Keratinocyte (primary cell): ENCODE results near the gene DZIP1L. TPM values are rescaled to one million over a fixed set of nuclear protein-coding genes. Genes with fewer than 3 reads are reported as not detected.

Experiments used
- DNase-seq: peaks from one replicate; pipeline ENCODE4 v3.0.0-alpha.2; 2011; ENCODE audit warnings: low read depth, missing footprints, low spot score
- FAIRE-seq: peaks from 2 replicates; lab custom pipeline; 2011; peaks lifted over from hg19 to GRCh38; lab: Jason Lieb, UNC
- H2AFZ ChIP-seq: 2 replicates; pipeline ENCODE4 v1.6.0; 2012; ENCODE audit warnings: low read length, control low read depth, inconsistent platforms; ENCODE audit not compliant: control insufficient read depth
- H3K27ac ChIP-seq: 2 replicates; pipeline ENCODE4 v1.5.1; 2011; ENCODE audit warnings: low read length; ENCODE audit not compliant: control insufficient read depth, insufficient read depth
- H3K27me3 ChIP-seq: 3 replicates; pipeline ENCODE4 v1.6.0; 2011; ENCODE audit warnings: low read length; ENCODE audit not compliant: control insufficient read depth, insufficient read depth; ENCODE audit errors: extremely low read depth
- H3K36me3 ChIP-seq, 2 experiments: 2 replicates in 1 of 2; 3 replicates in 1 of 2; pipeline ENCODE4 v1.5.1; 2011; ENCODE audit warnings: low read length in 2 of 2, mild to moderate bottlenecking in 1 of 2; ENCODE audit not compliant: control insufficient read depth in 2 of 2, insufficient read depth in 2 of 2; ENCODE audit errors: extremely low read depth in 1 of 2
- H3K4me1 ChIP-seq: 3 replicates; pipeline ENCODE4 v1.5.1; 2011; ENCODE audit warnings: low read length; ENCODE audit not compliant: control insufficient read depth, insufficient read depth; ENCODE audit errors: extremely low read depth
- H3K4me2 ChIP-seq: 3 replicates; pipeline ENCODE4 v1.6.0; 2011; ENCODE audit warnings: low read depth, low read length; ENCODE audit not compliant: control insufficient read depth, insufficient read depth; ENCODE audit errors: extremely low read depth
- H3K4me3 ChIP-seq, 3 experiments: fragments of 200-600 bp in 1 of 3; sonication (generic) in 1 of 3; 2 replicates in 2 of 3; 3 replicates in 1 of 3; pipeline ENCODE4 v1.5.1; 2011 to 2016; ENCODE audit warnings: low read length in 3 of 3, mild to moderate bottlenecking in 3 of 3, control low read depth in 2 of 3, inconsistent platforms in 1 of 3, low read depth in 1 of 3, mixed read lengths in 1 of 3, mixed run types in 1 of 3, moderate library complexity in 1 of 3; ENCODE audit not compliant: control insufficient read depth in 2 of 3, insufficient read depth in 2 of 3; ENCODE audit errors: extremely low read depth in 1 of 3
- H3K79me2 ChIP-seq: 2 replicates; pipeline ENCODE4 v1.6.0; 2012; ENCODE audit warnings: low read length; ENCODE audit not compliant: control insufficient read depth, insufficient read depth
- H3K9ac ChIP-seq: 3 replicates; pipeline ENCODE4 v1.6.0; 2011; ENCODE audit warnings: low read length; ENCODE audit not compliant: control insufficient read depth, insufficient read depth; ENCODE audit errors: extremely low read depth
- H3K9me1 ChIP-seq: 3 replicates; pipeline ENCODE4 v1.6.0; 2011; ENCODE audit warnings: low read length; ENCODE audit not compliant: control insufficient read depth, insufficient read depth; ENCODE audit errors: extremely low read depth
- H3K9me3 ChIP-seq: 2 replicates; pipeline ENCODE4 v1.5.1; 2012; ENCODE audit warnings: low read depth, low read length; ENCODE audit not compliant: control insufficient read depth
- H4K20me1 ChIP-seq: 3 replicates; pipeline ENCODE4 v1.6.0; 2011; ENCODE audit warnings: low read length; ENCODE audit not compliant: control insufficient read depth, insufficient read depth; ENCODE audit errors: extremely low read depth
- CTCF ChIP-seq, 3 experiments: IDR thresholded peaks in 1 of 3; conservative IDR thresholded peaks in 1 of 3; optimal IDR thresholded peaks in 1 of 3; 2 replicates in 2 of 3; 3 replicates in 1 of 3; pipeline versions ENCODE3 to v1.5.1; 2011; ENCODE audit warnings: low read length in 3 of 3, mild to moderate bottlenecking in 3 of 3, moderate library complexity in 2 of 3, control low read depth in 1 of 3, inconsistent platforms in 1 of 3; ENCODE audit not compliant: insufficient read depth in 2 of 3; ENCODE audit errors: extremely low read depth in 1 of 3
- EZH2 ChIP-seq: IDR thresholded peaks from one replicate; pipeline ENCODE4 v1.6.1; 2012; ENCODE audit warnings: inconsistent platforms, mild to moderate bottlenecking, low read length, moderate library complexity
- dilution Hi-C: fragments of 300-500 bp; cut with MboI; formaldehyde crosslinking; loops from one replicate; pipeline ENCODE4 v1.7.0; 2020; ENCODE audit warnings: low sequenced_read_pairs; ENCODE audit not compliant: extremely low pct_ligation_motif_present
- polyA plus RNA-seq, 5 experiments: library from polyadenylated mRNA; depleted of rRNA in 3 of 5; stranded (reverse) in 3 of 5; stranded (forward) in 1 of 5; unstranded in 1 of 5; fragments of >200 nt; gene quantifications; 1 replicate in 1 of 5; 2 replicates in 3 of 5; 3 replicates in 1 of 5; pipeline versions ENCODE4 v1.2.1 to v1.2.3, GENCODE V29; 2011 to 2012; ENCODE audit warnings: missing spikeins in 2 of 5, low read depth in 1 of 5, low replicate concordance in 1 of 5

The DZIP1L gene
- polyA plus RNA-seq, 1 donor (not counting 4 experiments of a cell fraction or from before 2014, with no cell fraction given): 1.7 TPM

- DNase-seq: no peak
- Histone ChIP-seq H3K9me3 (no peaks in the 10 kb centered on the region), H3K9me1 (no peaks in the 10 kb centered on the region), H3K4me2 (no peak overlapping the region), H3K9ac (no peak overlapping the region), H3K27ac (no peak overlapping the region), H3K4me3 (no peak overlapping the region), H3K27me3 (peaks cover 4% of the 10 kb centered on the region), H3K79me2 (no peaks in the 10 kb centered on the region), H3K36me3 (no peaks in the 10 kb centered on the region), H2AFZ (no peak overlapping the region), H4K20me1 (no peaks in the 10 kb centered on the region), H3K4me1 (no peaks in the 10 kb centered on the region)
- no peak for FAIRE-seq
- TF ChIP-seq EZH2: no peak
- no peak for TF ChIP-seq CTCF (optimal IDR thresholded peaks at IDR 0.05 in 1 of 3, IDR thresholded peaks at IDR 0.05 in 1 of 3, conservative IDR thresholded peaks at IDR 0.05 in 1 of 3; ENCODE audit: extremely low read depth in 1 of 3, insufficient read depth in 2 of 3, low read length in 3 of 3)
- dilution Hi-C loops: no loop called here
These were observed 19.9 kb upstream of the DZIP1L start for GRCh38 chr3:138135146-138135832.

- H3K9ac ChIP-seq: no peak within 1 kb of the TSS
- no peak for TF ChIP-seq CTCF (optimal IDR thresholded peaks at IDR 0.05 in 1 of 3, IDR thresholded peaks at IDR 0.05 in 1 of 3, conservative IDR thresholded peaks at IDR 0.05 in 1 of 3; ENCODE audit: extremely low read depth in 1 of 3, insufficient read depth in 2 of 3, low read length in 3 of 3)
- TF ChIP-seq EZH2: no peak
- no peaks in the 10 kb centered on the region for H3K4me1 ChIP-seq
- no peaks in the 10 kb centered on the region for H3K36me3 ChIP-seq
- H3K9me3 ChIP-seq: no peaks in the 10 kb centered on the region
- no peak within 1 kb of the TSS for H2AFZ ChIP-seq
- FAIRE-seq (no peak), DNase-seq (no peak)
- dilution Hi-C loops: no loop called here
- H3K79me2 ChIP-seq: no peaks in the 10 kb centered on the region
- no peak within 1 kb of the TSS for H3K4me3 ChIP-seq
- no peak within 1 kb of the TSS for H3K4me2 ChIP-seq
- no peak within 1 kb of the TSS for H3K27ac ChIP-seq
- H4K20me1 ChIP-seq: no peaks in the 10 kb centered on the region
- no peaks in the 10 kb centered on the region for H3K9me1 ChIP-seq
- peaks cover 4% of the 10 kb centered on the region for H3K27me3 ChIP-seq
These were observed 16.8 kb upstream of the DZIP1L start, which contains the start of gene A4GNT for GRCh38 chr3:138132239-138132638. TSS of gene A4GNT (minus strand) at chr3:138132390. CDS start at chr3:138131256, 1,134 bp downstream.
